ENCODE results near the gene RABAC1.

GRCh38 chr19:41969772-41970458 is 10.8 kb upstream of the RABAC1 start:
- TF ChIP-seq CTCF (IDR thresholded peaks at IDR 0.05; ENCODE audit: insufficient read depth, low read length, poor library complexity, severe bottlenecking) (no peak), EZH2phosphoT487 (conservative IDR thresholded peaks at IDR 0.05; ENCODE audit: low read length) (no peak)
